ENCODE results near the gene BABAM1.

DNA sequence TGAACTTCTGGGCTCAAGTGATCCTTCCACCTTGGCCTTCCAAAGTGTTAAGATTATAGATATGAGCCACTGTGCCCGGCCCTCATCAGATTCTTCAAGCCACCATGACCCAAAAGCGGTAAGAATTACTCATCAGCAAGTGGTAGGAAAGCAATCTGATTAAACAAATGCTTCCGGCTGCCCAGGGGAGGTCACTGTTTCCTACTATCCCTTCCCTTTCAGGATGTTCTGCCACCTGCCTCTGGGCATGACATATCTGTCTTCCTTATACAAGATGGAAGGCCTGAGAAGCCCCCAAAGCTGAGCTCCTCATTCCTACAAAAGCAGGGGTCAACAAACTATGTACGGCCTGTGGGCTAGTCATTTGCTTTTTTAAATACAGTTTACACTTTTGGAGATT is 29.0 kb downstream of the BABAM1 start:
- TF ChIP-seq, protein P1, sequence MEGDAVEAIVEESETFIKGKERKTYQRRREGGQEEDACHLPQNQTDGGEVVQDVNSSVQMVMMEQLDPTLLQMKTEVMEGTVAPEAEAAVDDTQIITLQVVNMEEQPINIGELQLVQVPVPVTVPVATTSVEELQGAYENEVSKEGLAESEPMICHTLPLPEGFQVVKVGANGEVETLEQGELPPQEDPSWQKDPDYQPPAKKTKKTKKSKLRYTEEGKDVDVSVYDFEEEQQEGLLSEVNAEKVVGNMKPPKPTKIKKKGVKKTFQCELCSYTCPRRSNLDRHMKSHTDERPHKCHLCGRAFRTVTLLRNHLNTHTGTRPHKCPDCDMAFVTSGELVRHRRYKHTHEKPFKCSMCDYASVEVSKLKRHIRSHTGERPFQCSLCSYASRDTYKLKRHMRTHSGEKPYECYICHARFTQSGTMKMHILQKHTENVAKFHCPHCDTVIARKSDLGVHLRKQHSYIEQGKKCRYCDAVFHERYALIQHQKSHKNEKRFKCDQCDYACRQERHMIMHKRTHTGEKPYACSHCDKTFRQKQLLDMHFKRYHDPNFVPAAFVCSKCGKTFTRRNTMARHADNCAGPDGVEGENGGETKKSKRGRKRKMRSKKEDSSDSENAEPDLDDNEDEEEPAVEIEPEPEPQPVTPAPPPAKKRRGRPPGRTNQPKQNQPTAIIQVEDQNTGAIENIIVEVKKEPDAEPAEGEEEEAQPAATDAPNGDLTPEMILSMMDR (conservative IDR thresholded peaks at IDR 0.05 in 1 of 2, IDR thresholded peaks at IDR 0.05 in 1 of 2; ENCODE audit: low read depth in 1 of 2, low read length in 2 of 2) = no peak
- no peak for TF ChIP-seq EZH2 (IDR thresholded peaks at IDR 0.05; ENCODE audit: low read length, missing control alignments)
